HG03575 (cell line): ENCODE results near the gene TBX6.
"Not testable (repeated sequence)": the region's sequence is repeated elsewhere in the genome, so short reads cannot be mapped to it uniquely, and the experiment has no call there.

ENCODE experiments used
- ATAC-seq: cut with Tn5 transposase; IDR thresholded peaks from one replicate; pipeline ENCODE4 v1.9.1; 2021; ENCODE audit not compliant: unreplicated experiment, insufficient number of reproducible peaks, low FRiP score; ENCODE audit errors: extremely low read depth

TBX6 gene, protein sequence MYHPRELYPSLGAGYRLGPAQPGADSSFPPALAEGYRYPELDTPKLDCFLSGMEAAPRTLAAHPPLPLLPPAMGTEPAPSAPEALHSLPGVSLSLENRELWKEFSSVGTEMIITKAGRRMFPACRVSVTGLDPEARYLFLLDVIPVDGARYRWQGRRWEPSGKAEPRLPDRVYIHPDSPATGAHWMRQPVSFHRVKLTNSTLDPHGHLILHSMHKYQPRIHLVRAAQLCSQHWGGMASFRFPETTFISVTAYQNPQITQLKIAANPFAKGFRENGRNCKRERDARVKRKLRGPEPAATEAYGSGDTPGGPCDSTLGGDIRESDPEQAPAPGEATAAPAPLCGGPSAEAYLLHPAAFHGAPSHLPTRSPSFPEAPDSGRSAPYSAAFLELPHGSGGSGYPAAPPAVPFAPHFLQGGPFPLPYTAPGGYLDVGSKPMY

DNA sequence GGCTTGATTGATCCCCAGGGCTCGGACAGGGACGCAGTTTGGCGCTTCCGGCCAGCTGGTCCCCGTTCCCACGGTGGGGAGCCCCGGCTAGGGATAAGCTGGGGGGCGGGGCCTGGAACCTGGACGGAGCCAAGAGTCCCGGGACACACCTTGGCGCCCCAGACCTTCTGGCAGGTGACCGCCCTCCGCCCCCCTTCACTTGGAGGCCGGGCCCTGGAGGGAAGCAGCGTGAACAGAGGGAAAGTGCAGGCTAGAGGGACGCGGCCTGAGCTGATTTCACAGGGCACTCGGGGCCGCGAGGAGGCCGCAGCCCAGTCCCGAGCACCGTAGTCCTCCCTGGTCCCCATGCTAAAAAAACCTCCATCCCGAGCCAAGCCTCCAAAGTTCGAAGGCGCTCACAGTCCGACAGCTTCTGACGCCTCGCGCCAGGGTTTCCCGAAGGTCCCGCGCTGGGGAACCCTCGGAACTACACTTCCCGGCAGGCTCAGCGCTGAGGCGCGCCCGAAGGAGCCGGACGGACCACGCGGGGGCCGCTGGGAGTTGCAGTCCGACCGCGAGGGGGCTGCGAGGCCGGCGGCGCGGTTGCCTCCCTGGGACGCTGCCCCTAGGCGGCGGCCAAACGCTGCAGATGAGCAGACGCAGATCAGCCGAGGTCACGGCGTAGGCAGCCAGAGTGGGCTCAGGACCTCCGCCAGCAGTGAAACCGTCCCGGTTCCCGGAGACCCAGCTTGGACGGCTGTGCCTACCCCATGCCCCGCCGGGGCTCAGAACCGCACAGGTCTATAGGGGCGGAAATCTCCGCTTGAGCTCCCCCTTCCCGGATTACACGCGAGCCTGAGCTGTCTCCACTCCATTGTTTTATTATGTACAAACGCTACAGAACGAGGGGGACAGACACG is at the start of gene TBX6:
TBX6 (minus strand) TSS at position 451 of the 899 bp plus-strand sequence. CDS start 731 bp downstream, outside the sequence.
- ATAC-seq, result no peak

DNA sequence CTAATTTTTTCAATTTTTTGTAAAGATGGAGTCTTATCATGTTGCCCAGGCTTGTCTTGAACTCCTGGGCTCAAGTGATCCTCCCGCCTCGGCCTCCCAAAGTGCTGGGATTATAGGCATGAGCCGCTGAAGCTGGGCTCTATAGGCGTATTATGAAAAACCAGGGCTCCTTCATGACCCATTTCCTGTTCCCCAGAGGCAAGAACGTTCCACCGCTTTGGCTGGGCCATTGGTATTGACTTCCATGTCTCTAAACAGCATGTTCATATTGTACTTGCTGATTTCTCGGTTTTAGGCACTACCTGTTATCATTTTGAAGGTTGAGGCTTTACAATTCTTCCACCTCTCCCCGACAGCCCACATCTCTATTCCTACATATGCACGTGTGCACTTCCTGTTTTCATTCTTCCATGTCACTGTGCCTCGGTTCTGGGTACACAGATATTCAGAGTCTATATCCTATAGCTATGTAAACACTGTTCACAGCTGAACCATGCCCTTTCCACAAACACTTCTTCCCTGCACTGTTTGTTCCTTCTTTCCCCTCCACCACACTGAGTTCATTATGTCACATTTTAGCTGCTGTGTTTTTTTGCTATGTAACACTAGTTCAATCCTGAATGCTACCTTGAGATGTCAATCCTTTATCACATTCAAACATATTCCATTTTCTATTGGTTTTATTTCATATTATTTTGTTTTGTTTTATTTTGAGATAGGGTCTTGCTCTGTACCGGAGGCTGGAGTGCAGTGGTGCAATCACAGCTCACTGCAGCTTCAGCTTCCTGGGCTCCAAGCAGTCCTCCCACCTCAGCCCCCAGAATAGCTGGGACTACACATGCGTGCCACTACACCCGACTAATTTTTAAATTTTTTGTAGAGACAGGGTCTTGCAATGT is 48.1 kb upstream of the TBX6 start:
- ATAC-seq, result no peak

DNA sequence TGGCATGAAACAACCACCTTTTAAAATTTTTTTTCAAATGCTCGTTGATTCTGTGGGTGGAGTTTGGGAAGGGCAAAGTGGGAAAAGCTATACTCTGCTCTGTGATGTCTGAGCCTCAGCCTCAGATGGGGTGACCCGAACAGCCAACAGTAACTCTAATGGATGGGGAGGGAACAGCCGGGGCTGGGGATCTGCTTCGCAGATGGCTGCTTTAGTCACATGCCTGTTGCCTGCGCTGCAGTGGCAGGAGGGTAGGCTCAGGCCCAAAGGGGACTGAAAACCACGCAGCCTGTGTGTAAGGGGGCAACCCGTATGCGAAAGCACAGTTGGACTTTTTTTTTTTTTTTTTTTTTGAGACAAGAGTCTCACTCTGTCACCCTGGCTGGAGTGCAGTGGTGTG is 46.2 kb upstream of the TBX6 start:
- no peak for ATAC-seq

- ATAC-seq, result no peak
These were observed 45.4 kb upstream of the TBX6 start for GRCh38 chr16:30136971-30137605.

GRCh38 chr16:30132591-30132990 is 40.9 kb upstream of the TBX6 start:
- ATAC-seq, result no peak

- ATAC-seq, result no peak
These were observed 40.2 kb upstream of the TBX6 start for GRCh38 chr16:30131869-30132475.

DNA sequence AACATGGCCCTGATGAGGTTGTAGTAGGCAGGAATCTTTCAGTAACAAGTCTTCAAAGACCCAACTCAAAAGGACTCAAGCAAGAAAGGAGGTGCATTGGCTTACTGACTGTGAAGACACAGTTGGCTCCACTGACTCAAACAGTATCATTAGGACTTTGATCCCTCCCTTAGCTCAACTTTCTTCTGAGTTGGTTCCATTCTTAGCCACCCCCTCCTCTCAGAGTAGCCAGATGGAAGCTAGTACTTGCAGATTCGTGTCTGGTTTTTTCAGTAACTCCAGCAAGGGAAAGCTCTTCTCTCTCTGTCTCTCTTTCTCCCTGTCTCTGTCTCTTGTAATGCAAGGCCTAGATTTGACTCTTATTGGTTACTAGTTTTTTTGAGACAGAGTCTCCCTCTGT is 36.3 kb upstream of the TBX6 start:
- no peak for ATAC-seq

DNA sequence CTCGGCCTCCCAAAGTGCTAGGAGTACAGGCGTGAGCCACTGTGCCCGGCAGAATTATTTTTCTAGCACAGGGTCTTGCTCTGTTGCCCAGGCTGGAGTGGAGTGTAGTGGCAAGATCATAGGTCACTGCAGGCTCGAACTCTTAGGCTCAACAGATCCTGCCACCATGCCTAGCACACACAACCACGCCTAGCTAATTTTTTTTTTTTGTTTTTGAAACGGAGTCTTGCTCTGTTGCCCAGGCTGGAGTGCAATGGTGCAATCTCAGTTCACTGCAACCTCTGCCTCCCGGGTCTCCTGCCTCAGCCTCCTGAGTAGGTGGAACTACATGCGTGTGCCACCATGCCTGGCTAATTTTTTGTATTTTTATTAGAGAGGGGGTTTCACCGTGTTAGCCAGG is 34.0 kb upstream of the TBX6 start:
- ATAC-seq, result not testable (repeated sequence)

DNA sequence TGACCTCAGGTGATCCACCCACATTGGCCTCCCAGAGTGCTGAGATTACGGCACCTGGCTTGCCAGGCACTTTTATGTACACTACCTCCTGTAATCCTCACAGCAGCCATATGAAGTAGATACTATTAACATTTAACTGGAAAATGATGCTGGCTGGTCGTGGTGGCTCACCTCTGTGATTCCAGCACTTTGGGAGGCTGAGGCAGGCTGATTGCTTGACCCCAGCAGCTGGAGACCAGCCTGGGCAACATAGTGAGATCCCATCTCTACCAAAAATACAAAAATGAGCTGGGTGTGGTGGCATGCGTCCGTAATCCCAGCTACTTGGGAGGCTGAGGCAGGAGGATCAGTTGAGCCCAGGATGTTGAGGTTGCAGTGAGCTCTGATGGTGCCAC is 33.3 kb upstream of the TBX6 start:
- ATAC-seq, result no peak

DNA sequence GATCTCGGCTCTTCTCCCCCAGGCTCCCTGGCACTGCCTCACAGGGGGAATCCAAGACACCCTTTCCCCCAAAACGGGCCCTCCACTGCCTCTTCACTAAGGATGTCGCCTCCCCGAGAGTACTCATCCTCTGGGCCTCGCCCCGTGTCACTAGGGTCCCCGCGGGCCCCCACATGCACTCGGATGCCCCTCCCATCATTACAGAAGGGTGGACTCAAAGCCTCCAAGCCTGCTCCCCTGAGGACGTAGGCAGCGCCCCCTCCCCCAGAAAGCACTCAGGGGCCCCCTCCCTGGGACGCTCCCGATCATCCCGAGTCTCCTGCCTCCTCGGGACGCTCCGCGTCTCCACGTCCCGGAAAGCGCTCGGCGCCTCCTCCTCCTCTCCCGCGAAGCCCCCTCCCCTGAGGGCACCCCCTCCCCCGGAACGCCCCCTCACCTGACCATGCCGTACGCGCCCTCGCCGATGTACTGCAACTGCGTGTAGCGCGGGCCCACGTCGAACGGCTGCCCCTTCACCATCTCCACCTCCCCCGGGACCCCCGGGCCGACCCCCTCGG is 31.0 kb upstream of the TBX6 start:
- no peak for ATAC-seq

- no peak for ATAC-seq
These were observed 30.2 kb upstream of the TBX6 start for GRCh38 chr16:30121741-30122571.

GRCh38 chr16:30120340-30121105 is 28.8 kb upstream of the TBX6 start:
- ATAC-seq, result no peak

DNA sequence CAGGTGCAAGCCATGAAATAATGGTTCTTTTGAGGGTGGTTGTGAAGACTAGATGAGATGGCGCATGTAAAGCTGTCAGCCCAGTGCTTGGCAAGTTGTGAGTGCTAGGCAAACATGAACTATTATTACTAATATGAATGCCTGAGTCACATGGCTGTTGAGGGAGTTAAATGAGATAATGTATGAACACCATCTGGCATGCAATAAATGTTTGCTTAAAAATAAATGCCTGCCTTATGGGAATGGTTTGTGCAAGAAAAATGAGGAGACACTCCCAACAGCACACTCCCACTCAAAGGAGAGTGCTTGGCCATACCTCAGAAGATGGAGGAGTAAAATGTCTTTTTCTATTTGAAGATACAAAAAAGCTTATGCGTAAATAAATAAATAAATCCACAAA is 27.7 kb upstream of the TBX6 start:
- ATAC-seq, result no peak

DNA sequence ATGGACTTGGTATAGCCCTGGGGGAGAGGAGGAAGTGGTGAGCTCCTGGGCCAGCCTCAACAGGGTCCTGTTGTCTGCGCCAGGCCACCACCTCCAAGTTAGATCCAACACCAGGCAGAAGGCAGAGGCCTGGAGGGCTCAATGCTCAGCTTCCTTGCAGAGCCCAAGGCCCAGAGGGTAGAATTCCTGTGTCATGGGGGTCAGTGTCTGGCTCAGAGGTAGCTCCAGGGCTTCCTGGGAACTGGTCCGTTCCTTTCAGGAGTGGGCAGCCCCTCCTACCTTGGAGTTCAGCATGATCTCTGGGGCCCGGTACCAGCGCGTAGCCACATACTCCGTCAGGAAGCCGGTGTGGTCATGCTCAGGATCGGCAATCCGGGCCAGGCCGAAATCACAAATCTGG is 26.0 kb upstream of the TBX6 start:
- ATAC-seq, result no peak

GRCh38 chr16:30116291-30117207 is 24.8 kb upstream of the TBX6 start:
- no peak for ATAC-seq

- ATAC-seq, result no peak
These were observed 23.5 kb upstream of the TBX6 start for GRCh38 chr16:30115238-30115637.
